Activated CD4-positive, alpha-beta memory T cell treated with anti-CD3 and anti-CD28 coated beads, Interleukin-2, amount 10 ng/mL, durations not matched to agents 7 days and 5 days (primary cell): Measurements from ENCODE around the gene DRICH1. TPM values are rescaled to one million over a fixed set of nuclear protein-coding genes. Genes with fewer than 3 reads are reported as not detected.
A peak's percentile ranks its signal among the peaks of the same experiment; 100 is the strongest.
"Not testable (repeated sequence)": the region's sequence is repeated elsewhere in the genome, so short reads cannot be mapped to it uniquely, and the experiment has no call there.

Experiments used
- CTCF ChIA-PET: fragments of 350-600 bp; sonication (Branson Sonifier 250); formaldehyde crosslinking; loops from one replicate; lab custom pipeline; 2021; ENCODE audit warnings: antibody characterized with exemption, inconsistent platforms; lab: Charles Lee
- POLR2A ChIA-PET: fragments of 350-600 bp; sonication (Branson Sonifier 250); formaldehyde crosslinking; loops from one replicate; lab custom pipeline; 2021; ENCODE audit warnings: antibody characterized with exemption; lab: Charles Lee
- DNase-seq: peaks from one replicate; pipeline ENCODE4 v3.0.0-alpha.2; 2020
- H3K27ac Mint-ChIP-seq: one replicate; pipeline ENCODE4 v1.8.0; 2021; ENCODE audit warnings: mild to moderate bottlenecking, mixed read lengths
- H3K27me3 Mint-ChIP-seq: one replicate; pipeline ENCODE4 v1.8.0; 2021; ENCODE audit warnings: mixed read lengths
- H3K36me3 Mint-ChIP-seq: one replicate; pipeline ENCODE4 v1.8.0; 2021; ENCODE audit warnings: low read depth, mixed read lengths
- H3K4me1 Mint-ChIP-seq: one replicate; pipeline ENCODE4 v1.8.0; 2021; ENCODE audit warnings: mixed read lengths
- H3K4me3 Mint-ChIP-seq: one replicate; pipeline ENCODE4 v1.8.0; 2021; ENCODE audit warnings: mild to moderate bottlenecking, mixed read lengths
- H3K9me3 Mint-ChIP-seq: one replicate; pipeline ENCODE4 v1.8.0; 2021; ENCODE audit warnings: mixed read lengths
- total RNA-seq, 2 experiments: library from RNA; stranded (reverse); gene quantifications; one replicate each; pipeline ENCODE4 v1.2.3, GENCODE V29; 2021

DRICH1 gene
- total RNA-seq, 2 experiments from 2014 or later: 0.38 to 0.48 TPM

DNA sequence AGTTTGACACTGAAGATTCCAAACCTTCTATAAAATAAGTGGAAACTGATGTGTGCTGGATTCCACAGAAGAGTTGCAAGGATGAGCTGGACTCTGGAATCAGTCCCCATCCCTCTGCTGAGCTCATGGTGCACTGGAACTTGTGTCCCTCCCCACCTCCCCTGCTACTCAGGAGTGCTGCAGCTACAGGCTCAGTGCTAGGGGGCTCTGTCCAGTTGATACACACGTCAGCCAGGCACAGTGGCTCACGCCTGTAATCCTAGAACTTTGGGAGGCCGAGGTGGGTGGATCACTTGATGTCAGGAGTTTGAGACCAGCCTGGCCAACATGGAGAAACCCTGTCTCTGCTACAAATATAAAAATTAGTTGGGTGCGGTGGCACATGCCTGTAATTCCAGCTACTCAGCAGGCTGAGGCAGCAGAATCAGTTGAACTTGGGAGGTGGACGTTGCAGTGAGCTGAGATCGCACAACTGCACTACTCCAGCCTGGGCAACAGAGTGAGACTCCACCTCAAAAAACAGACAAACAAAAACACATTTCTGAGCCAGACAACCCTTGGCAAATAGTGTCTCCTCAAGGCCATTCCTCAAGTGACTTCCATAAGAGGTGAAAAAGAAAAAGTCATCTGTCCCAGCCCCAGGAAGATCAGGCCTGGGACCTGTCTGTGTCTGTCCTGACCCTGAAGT, 3.9 kb downstream of the DRICH1 start:
- H3K4me1 Mint-ChIP-seq, H3K27me3 Mint-ChIP-seq, POLR2A ChIA-PET, H3K9me3 Mint-ChIP-seq, H3K4me3 Mint-ChIP-seq, H3K27ac Mint-ChIP-seq, H3K36me3 Mint-ChIP-seq, DNase-seq: not testable (repeated sequence)
- CTCF ChIA-PET: interaction anchor here (0.6 to 1.7 kb wide), 2 partner anchors 10 to 235 kb away, joined by 5 to 6 read pairs; no protein-coding TSS in a partner anchor

DNA sequence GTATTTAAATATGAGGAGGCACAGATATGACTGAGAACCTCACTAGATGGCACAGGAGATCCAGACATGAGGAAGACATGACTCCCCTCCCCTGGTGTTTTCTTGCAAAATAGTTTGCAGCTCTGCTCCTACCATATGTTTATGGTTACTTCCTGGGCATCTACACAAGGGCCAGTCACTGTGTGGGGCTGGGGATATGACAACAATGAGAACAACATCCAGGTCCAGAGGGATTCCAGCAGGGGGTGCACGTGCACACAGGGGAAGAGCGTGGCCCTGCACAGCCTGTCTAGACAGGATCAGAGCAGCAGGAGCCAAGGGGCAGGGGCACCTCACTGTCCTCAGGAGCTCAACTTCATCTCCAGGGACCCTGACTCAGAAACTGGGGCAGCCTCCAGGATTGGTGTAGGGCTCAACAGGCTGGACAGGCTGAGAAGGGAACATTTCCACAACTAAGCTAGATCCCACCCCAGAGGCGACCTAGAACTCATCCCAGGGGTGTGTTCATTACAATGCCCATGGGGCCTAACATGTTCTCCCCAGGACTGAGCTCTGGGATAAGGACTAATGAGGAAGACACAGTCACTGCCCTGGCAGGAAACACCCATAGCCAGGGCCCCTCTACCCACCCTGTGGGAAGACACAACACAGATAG, 4.6 kb downstream of the DRICH1 start:
- H3K36me3 Mint-ChIP-seq, H3K27me3 Mint-ChIP-seq, H3K4me1 Mint-ChIP-seq, H3K27ac Mint-ChIP-seq, POLR2A ChIA-PET, H3K9me3 Mint-ChIP-seq, H3K4me3 Mint-ChIP-seq: not testable (repeated sequence)
- peak; percentile 70 for DNase-seq
- CTCF ChIA-PET: interaction anchor here (0.6 to 1.7 kb wide), 2 partner anchors 10 to 236 kb away, joined by 5 to 6 read pairs; no protein-coding TSS in a partner anchor

DNA sequence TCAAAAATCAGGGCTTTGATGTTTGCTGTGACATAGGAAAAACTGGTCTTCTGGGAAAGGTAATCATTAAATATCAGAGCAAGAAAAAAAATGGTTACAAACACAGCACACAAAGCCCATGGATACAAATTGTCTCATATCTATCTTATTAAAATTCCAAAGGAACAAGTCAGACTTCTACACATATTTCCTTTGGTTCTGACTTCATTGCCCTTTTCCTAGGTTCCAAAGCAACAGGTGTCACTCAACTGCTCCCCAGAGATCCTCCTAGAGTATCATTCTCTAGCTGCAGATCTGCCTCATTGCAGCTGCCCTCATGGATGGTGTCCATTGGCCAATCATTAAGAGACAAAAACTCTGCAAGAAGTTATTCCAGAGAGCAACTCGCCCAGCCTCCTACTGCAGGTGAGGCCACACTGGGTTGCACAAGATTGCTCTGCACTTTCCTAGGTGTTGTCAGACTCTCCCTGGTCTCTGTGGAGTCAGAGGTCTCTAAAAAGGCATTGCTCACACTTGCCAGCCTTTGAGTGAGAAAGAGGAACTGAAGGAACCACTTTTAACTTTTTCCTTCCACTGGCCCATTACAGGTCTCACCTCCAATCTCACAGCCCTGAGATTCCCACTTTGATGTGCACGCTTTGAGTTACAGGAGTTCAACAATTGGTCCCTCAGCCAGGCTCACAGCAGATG, 5.7 kb downstream of the DRICH1 start:
- no peak for DNase-seq
- no peak overlapping the region for H3K4me3 Mint-ChIP-seq
- CTCF ChIA-PET: no interaction called here
- no peak overlapping the region for H3K27ac Mint-ChIP-seq
- no peaks in the 10 kb centered on the region for H3K4me1 Mint-ChIP-seq
- POLR2A ChIA-PET: no interaction called here
- no peaks in the 10 kb centered on the region for H3K36me3 Mint-ChIP-seq
- H3K27me3 Mint-ChIP-seq: no peaks in the 10 kb centered on the region
- no peaks in the 10 kb centered on the region for H3K9me3 Mint-ChIP-seq

DNA sequence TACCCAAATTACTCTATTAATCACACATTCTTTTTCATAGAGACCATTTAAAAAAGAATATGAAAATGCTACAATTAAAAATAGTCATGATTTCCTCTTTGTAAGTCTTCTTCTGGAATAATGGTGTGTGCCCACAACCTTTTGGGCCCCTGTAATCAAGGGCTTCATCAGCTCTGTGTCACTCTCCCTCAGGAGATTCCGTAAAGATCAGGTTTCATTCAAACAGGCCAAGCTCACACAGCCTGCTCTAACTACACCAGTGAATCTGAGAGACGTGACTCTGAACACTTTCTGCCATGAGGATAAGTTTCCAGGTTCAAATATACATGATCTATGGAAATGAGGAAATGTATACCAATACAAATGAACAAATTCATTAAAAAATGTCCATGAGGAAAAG, 9.5 kb downstream of the DRICH1 start:
- H3K36me3 Mint-ChIP-seq: no peaks in the 10 kb centered on the region
- H3K4me1 Mint-ChIP-seq: no peaks in the 10 kb centered on the region
- H3K27me3 Mint-ChIP-seq: no peaks in the 10 kb centered on the region
- no peak overlapping the region for H3K27ac Mint-ChIP-seq
- DNase-seq: no peak
- CTCF ChIA-PET: no interaction called here
- H3K4me3 Mint-ChIP-seq: no peak overlapping the region
- POLR2A ChIA-PET: no interaction called here
- H3K9me3 Mint-ChIP-seq: no peaks in the 10 kb centered on the region

DNA sequence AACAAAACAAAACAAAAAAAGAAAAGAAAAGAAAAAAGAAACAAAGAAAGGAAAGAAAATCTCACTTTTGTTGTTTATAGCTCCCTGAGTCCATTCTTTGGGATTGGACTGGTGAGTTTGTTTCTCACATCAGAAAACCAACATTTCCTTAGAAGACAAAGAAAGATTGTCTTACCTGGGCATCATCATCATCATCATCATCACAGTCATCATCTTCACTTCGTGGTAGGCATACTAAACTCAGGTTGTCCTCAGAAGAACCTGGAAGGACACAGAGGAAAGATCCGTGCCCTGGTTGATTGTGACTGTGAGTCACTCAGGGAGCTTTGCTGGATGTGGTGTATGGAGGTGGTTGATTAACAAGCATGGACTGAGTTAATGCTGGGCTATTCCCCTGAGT, 10.2 kb downstream of the DRICH1 start:
- DNase-seq, POLR2A ChIA-PET, H3K36me3 Mint-ChIP-seq, H3K4me1 Mint-ChIP-seq, H3K27me3 Mint-ChIP-seq, H3K27ac Mint-ChIP-seq, H3K4me3 Mint-ChIP-seq, CTCF ChIA-PET, H3K9me3 Mint-ChIP-seq: not testable (repeated sequence)

DNA sequence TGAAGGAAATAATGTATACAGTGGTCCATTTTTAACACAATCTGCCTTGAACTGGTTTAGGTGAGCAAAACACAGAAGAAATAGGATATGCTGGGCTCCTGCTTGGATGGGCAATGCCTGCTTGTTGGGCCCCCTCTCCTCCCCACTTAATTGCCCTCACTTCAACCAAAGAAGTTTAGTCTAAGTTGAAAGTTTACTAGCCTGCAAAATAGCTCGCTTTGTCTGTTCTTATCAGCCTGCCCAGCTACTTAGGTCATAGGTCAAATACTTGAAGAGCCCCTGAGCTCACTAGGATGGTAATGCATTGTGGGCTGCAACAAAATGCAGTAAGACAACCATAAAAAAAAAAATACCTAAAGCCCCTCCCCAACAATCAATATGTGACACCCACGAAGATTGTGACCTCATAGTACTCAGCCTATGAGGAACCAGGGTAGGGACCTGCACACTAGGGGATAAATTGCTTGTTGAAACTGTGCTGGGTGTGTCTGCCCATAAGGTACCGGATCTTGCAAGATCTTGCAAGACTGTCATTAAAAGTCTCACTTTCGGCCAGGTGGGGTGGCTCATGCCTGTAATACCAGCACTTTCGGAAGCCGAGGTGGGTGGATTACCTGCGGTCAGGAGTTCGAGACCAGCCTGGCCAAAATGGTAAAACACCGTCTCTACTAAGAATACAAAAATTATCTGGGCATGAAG, 10.9 kb downstream of the DRICH1 start:
- H3K27ac Mint-ChIP-seq: no peak overlapping the region
- no peaks in the 10 kb centered on the region for H3K4me1 Mint-ChIP-seq
- no peaks in the 10 kb centered on the region for H3K27me3 Mint-ChIP-seq
- ChIA-PET POLR2A (no interaction called here), CTCF (no interaction called here)
- DNase-seq: no peak
- H3K36me3 Mint-ChIP-seq: no peaks in the 10 kb centered on the region
- H3K9me3 Mint-ChIP-seq: no peaks in the 10 kb centered on the region
- no peak overlapping the region for H3K4me3 Mint-ChIP-seq

DNA sequence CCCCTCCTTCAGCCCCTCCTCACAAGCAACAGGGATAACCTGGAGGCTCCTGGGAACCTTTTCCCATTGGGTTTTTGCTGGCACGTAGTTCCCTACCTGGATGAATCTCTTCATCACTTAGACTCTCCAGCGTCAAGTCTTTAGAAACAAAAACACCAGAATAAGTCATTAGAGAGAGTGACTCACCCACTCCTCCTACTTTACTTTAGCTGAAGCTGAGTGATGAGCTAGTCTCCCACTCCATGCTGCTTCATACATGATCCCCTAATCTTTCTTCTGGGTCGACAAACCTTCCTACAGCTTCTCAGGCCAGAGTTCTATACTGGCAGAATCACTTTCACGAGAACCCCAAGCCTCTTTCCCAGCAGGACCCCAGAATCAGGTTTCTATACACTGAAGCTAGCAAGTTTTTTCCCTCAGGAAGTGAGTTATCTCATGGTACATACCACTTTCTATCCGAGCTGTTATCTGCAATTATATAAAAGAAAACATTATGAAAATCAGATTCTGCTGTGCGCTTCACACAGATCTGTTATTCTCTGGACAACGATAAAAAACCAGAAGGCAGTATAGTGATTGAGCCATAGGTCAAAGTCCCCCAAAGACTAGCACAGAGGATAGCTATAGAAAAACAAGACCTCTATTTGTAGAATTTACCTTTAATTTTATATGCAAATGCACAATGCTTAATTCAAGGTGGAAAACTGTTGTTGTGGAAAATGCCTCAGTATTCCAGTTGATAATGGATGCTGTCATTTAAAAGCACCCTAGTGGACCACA, 18.7 kb downstream of the DRICH1 start:
- Mint-ChIP-seq H3K27me3 (no peaks in the 10 kb centered on the region), H3K4me1 (peaks cover 28% of the 10 kb centered on the region), H3K4me3 (no peak overlapping the region), H3K27ac (no peak overlapping the region), H3K36me3 (no peaks in the 10 kb centered on the region), H3K9me3 (no peaks in the 10 kb centered on the region)
- POLR2A ChIA-PET: no interaction called here
- no peak for DNase-seq
- CTCF ChIA-PET: no interaction called here

DNA sequence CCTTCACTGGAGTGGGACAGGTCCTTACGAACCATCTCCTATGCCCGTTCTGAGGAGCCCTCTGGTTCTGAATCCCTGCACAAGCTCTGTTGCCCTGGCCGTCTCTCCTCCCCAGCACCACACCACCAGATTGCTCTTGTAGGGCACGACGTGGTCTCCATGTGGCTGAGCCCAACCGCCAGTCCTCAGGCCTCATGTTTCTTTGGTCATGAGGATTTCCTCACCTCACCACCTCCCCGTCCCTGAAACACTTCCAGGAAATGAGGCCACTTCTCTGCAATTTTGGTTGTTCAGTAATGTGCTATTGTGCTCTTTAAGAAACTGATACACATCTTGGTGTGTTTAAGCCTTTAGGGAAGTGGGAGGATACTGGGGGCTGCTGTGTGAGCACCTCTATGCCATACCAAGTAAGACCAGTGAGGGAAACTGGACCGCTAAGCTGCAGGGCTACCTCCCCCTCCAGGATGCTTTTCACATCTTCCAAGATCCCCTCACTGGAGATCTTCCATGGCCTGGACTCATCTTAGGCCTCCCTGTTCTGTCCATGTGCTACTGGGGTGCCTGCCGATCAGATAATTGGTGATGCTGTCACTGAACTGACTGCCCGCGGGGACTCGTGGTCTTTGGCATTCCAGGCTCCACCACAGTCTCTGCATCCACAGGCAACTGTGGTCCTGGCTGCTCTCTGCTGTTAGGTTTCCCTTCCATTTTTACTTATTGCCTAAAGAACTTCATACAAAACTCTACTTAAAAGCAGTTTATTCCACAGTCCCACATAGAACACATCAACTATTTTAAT, 21.9 kb downstream of the DRICH1 start:
- peak overlapping the region; percentile 44 for H3K27ac Mint-ChIP-seq
- DNase-seq: peak; percentile 41
- no peak overlapping the region for H3K4me3 Mint-ChIP-seq
- H3K4me1 Mint-ChIP-seq: peaks cover 28% of the 10 kb centered on the region
- no peaks in the 10 kb centered on the region for H3K36me3 Mint-ChIP-seq
- no peaks in the 10 kb centered on the region for H3K27me3 Mint-ChIP-seq
- ChIA-PET POLR2A (no interaction called here), CTCF (interaction anchor here (0.5 kb wide), 1 partner anchor 160 kb away, joined by 3 read pairs; no protein-coding TSS in a partner anchor)
- no peaks in the 10 kb centered on the region for H3K9me3 Mint-ChIP-seq

DNA sequence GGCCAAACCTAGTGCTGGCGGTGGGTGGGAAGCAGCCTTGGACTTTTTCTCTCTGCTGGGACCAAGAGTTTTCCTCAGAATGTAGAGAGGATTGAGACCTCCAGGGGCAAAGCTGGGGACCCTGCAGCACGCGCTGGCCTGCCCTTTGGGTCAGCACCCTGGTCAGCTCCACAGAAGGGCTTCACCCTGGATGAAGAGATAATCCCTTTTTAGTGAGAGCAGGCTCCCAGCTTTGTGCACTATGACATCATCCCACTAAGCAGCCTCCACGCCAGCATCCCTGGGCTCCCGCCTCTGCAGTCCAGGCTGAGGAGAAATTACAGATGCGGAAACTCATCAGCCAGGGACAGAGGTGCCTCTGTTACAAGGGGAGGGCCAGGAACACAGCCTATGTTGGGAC, 23.5 kb downstream of the DRICH1 start:
- no peaks in the 10 kb centered on the region for H3K9me3 Mint-ChIP-seq
- no peak overlapping the region for H3K27ac Mint-ChIP-seq
- no peak overlapping the region for H3K4me3 Mint-ChIP-seq
- H3K27me3 Mint-ChIP-seq: no peaks in the 10 kb centered on the region
- POLR2A ChIA-PET: no interaction called here
- no peaks in the 10 kb centered on the region for H3K36me3 Mint-ChIP-seq
- peaks cover 28% of the 10 kb centered on the region for H3K4me1 Mint-ChIP-seq
- CTCF ChIA-PET: no interaction called here
- DNase-seq: no peak

DNA sequence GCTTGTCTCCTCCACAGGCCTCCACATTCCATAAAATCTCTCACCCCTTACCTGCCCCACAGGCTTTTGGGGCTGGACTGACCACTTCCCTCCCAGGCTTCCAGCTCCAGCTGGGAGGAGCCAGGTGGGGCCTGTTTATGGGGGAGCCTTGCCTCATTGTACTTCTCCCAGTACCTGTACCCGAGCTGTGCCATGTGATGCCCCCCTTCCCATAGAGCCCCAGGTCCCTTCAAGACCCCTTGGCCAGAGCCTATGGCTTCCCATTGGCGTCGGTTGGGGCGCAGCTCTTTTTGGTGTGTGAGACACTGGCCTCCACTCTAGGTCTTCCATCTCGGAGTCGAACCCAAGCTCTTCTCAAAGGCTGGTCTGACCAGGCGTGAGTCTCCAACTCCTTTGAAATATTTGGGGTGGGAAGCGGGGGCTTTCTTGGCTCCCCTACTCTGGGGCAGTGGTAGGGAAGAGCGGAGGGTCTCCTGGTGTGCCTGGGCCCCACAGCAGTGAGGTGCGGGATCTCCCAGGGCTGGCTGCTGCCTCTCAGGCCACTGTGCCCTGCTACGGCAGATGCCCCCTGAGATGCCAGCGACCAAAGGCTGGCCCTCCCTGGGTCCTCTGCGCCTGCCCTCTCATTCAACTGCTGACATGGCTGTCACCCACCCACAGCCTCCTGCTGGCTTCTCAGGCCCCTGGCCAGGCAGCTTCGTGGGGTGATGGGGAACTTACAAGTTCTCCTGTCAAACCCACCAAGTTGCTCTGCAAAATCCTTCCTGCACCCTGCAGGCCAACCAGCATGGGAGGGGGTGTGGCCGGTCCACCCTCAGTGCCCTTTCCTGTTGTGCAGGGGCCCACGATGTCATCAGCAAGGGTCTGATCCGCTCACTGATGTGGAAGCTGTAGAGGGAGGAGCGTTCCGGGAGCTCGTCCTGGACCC, 25.7 kb downstream of the DRICH1 start:
- Mint-ChIP-seq H3K4me3 (no peak overlapping the region), H3K27ac (no peak overlapping the region), H3K27me3 (peaks cover 2% of the 10 kb centered on the region), H3K9me3 (no peaks in the 10 kb centered on the region), H3K36me3 (no peaks in the 10 kb centered on the region), H3K4me1 (peaks cover 19% of the 10 kb centered on the region)
- ChIA-PET POLR2A (no interaction called here), CTCF (interaction anchor here (0.9 to 1.2 kb wide), 2 partner anchors 24 to 122 kb away, joined by 3 to 4 read pairs; no protein-coding TSS in a partner anchor)
- no peak for DNase-seq
